H1 (cell line): ENCODE results near the gene BLOC1S3. TPM values are rescaled to one million over a fixed set of nuclear protein-coding genes. Genes with fewer than 3 reads are reported as not detected.

Experiments
- CTCF ChIA-PET: fragments of 300-600 bp; sonication (Branson Sonifier 250); formaldehyde crosslinking; loops from one replicate; lab custom pipeline; 2021; ENCODE audit not compliant: partially characterized antibody; lab: Charles Lee
- POLR2A ChIA-PET: fragments of 300-600 bp; sonication (Branson Sonifier 250); formaldehyde crosslinking; loops from one replicate; lab custom pipeline; 2021; ENCODE audit warnings: inconsistent platforms; ENCODE audit not compliant: partially characterized antibody; lab: Charles Lee
- DNase-seq, 2 experiments: peaks; one replicate each; pipeline versions ENCODE4 v3.0.0 to v3.0.0-alpha.2; 2010 to 2022; ENCODE audit warnings: low spot score in 2 of 2, low read depth in 1 of 2, mixed read lengths in 1 of 2
- FAIRE-seq: peaks from 2 replicates; lab custom pipeline; 2011; peaks lifted over from hg19 to GRCh38; lab: Jason Lieb, UNC
- H2AFZ ChIP-seq: 2 replicates; pipeline ENCODE4 v1.8.1; 2012; ENCODE audit warnings: low read length, inconsistent platforms
- H2AK5ac ChIP-seq: 2 replicates; pipeline ENCODE4 v1.6.1; 2013; ENCODE audit warnings: low read depth, low read length
- H2BK120ac ChIP-seq: replicated peaks from 2 replicates; pipeline ENCODE3; 2013; ENCODE audit warnings: low read depth, low read length, inconsistent platforms
- H2BK12ac ChIP-seq: 2 replicates; pipeline ENCODE4 v1.6.1; 2013; ENCODE audit warnings: low read depth, low read length
- H2BK15ac ChIP-seq: 2 replicates; pipeline ENCODE4 v1.6.1; 2013; ENCODE audit warnings: low read length
- H2BK20ac ChIP-seq: 2 replicates; pipeline ENCODE4 v1.6.1; 2013; ENCODE audit warnings: low read length
- H2BK5ac ChIP-seq: 2 replicates; pipeline ENCODE4 v1.6.1; 2013; ENCODE audit warnings: low read depth, low read length
- H3K14ac ChIP-seq: 2 replicates; pipeline ENCODE4 v1.6.1; 2013; ENCODE audit warnings: inconsistent platforms; ENCODE audit not compliant: insufficient read length
- H3K18ac ChIP-seq: 2 replicates; pipeline ENCODE4 v1.6.1; 2013; ENCODE audit warnings: low read length; ENCODE audit errors: extremely low read depth
- H3K23ac ChIP-seq: 2 replicates; pipeline ENCODE4 v1.6.1; 2013; ENCODE audit warnings: inconsistent platforms; ENCODE audit not compliant: insufficient read length
- H3K23me2 ChIP-seq: 2 replicates; pipeline ENCODE4 v1.6.1; 2013; ENCODE audit warnings: low read depth, low read length
- H3K27ac ChIP-seq: 2 replicates; pipeline ENCODE4 v1.6.1; 2011; ENCODE audit warnings: low read depth, low read length, inconsistent platforms
- H3K27me3 ChIP-seq, 4 experiments: replicated peaks in 1 of 4; 1 replicate in 1 of 4; 2 replicates in 3 of 4; pipeline versions ENCODE4 v1.6.1 to v1.8.1; 2011 to 2013; ENCODE audit warnings: low read length in 3 of 4, mild to moderate bottlenecking in 3 of 4, inconsistent platforms in 2 of 4, mixed read lengths in 2 of 4, moderate library complexity in 1 of 4; ENCODE audit not compliant: control insufficient read depth in 3 of 4, insufficient read depth in 3 of 4; ENCODE audit errors: extremely low read depth in 1 of 4
- H3K36me3 ChIP-seq, 4 experiments: 2 replicates each; pipeline versions ENCODE4 v1.6.1 to v1.8.1; 2011 to 2013; ENCODE audit warnings: mild to moderate bottlenecking in 4 of 4, low read length in 3 of 4, moderate library complexity in 2 of 4, control low read depth in 1 of 4, inconsistent platforms in 1 of 4; ENCODE audit not compliant: insufficient read depth in 4 of 4, control insufficient read depth in 2 of 4
- H3K4ac ChIP-seq: replicated peaks from 2 replicates; pipeline ENCODE3; 2013; ENCODE audit warnings: low read length, low read depth, mixed read lengths, inconsistent platforms; ENCODE audit not compliant: insufficient read length
- H3K4me1 ChIP-seq, 4 experiments: replicated peaks in 1 of 4; 1 replicate in 1 of 4; 2 replicates in 3 of 4; pipeline versions ENCODE4 v1.6.1 to v1.8.1; 2011 to 2013; ENCODE audit warnings: low read length in 3 of 4, inconsistent platforms in 2 of 4, mixed read lengths in 1 of 4; ENCODE audit not compliant: insufficient read depth in 4 of 4, control insufficient read depth in 3 of 4
- H3K4me2 ChIP-seq, 2 experiments: 2 replicates each; pipeline versions ENCODE4 v1.6.1 to v1.8.1; 2011 to 2013; ENCODE audit warnings: low read depth in 2 of 2, low read length in 2 of 2, control low read depth in 1 of 2, inconsistent platforms in 1 of 2, mild to moderate bottlenecking in 1 of 2; ENCODE audit not compliant: insufficient read depth in 1 of 2
- H3K4me3 ChIP-seq, 4 experiments: fragments of 200-600, 300-600 bp in 1 of 4; sonication (generic), shearing (Covaris generic), sonication (Bioruptor Twin) in 1 of 4; 2 replicates each; pipeline versions ENCODE4 v1.5.1 to v1.8.1; 2011 to 2016; ENCODE audit warnings: low read length in 4 of 4, low read depth in 3 of 4, control low read depth in 2 of 4, inconsistent platforms in 2 of 4, mild to moderate bottlenecking in 2 of 4, mixed read lengths in 1 of 4, moderate library complexity in 1 of 4; ENCODE audit not compliant: insufficient read depth in 2 of 4; ENCODE audit errors: extremely low read depth in 1 of 4
- H3K56ac ChIP-seq: replicated peaks from 2 replicates; pipeline ENCODE3; 2013; ENCODE audit warnings: low read depth, mild to moderate bottlenecking, mixed read lengths, low read length, inconsistent platforms; ENCODE audit not compliant: insufficient read length
- H3K79me1 ChIP-seq: 2 replicates; pipeline ENCODE4 v1.6.1; 2013; ENCODE audit warnings: low read depth, low read length, control low read depth
- H3K79me2 ChIP-seq, 2 experiments: 2 replicates each; pipeline versions ENCODE4 v1.6.1 to v1.8.1; 2012 to 2013; ENCODE audit warnings: low read length in 2 of 2, mild to moderate bottlenecking in 2 of 2, inconsistent platforms in 1 of 2; ENCODE audit not compliant: insufficient read depth in 2 of 2, control insufficient read depth in 1 of 2
- H3K9ac ChIP-seq, 4 experiments: replicated peaks in 1 of 4; 1 replicate in 1 of 4; 2 replicates in 3 of 4; pipeline versions ENCODE4 v1.6.1 to v1.8.1; 2011 to 2013; ENCODE audit warnings: low read depth in 3 of 4, low read length in 3 of 4, control low read depth in 2 of 4, mild to moderate bottlenecking in 2 of 4, moderate library complexity in 2 of 4, inconsistent platforms in 1 of 4; ENCODE audit errors: extremely low read depth in 1 of 4
- H3K9me3 ChIP-seq, 2 experiments: 2 replicates each; pipeline versions ENCODE4 v1.6.1 to v1.8.1; 2012 to 2013; ENCODE audit warnings: mild to moderate bottlenecking in 2 of 2, moderate library complexity in 2 of 2, control low read depth in 1 of 2, inconsistent platforms in 1 of 2, low read depth in 1 of 2, low read length in 1 of 2, mixed read lengths in 1 of 2; ENCODE audit not compliant: insufficient read depth in 2 of 2
- H4K20me1 ChIP-seq, 2 experiments: replicated peaks in 1 of 2; 2 replicates each; pipeline versions ENCODE3 to v1.8.1; 2011 to 2013; ENCODE audit warnings: inconsistent platforms in 2 of 2, low read length in 2 of 2, mild to moderate bottlenecking in 1 of 2; ENCODE audit not compliant: insufficient read depth in 2 of 2, control insufficient read depth in 1 of 2
- H4K5ac ChIP-seq: 2 replicates; pipeline ENCODE4 v1.6.1; 2013; ENCODE audit warnings: low read length, low read depth, mixed read lengths, inconsistent platforms; ENCODE audit not compliant: insufficient read length
- H4K8ac ChIP-seq: 2 replicates; pipeline ENCODE4 v1.8.0; 2013; ENCODE audit warnings: mild to moderate bottlenecking, moderate library complexity, low read length, inconsistent platforms; ENCODE audit not compliant: insufficient read depth; ENCODE audit errors: extremely low read depth
- H4K91ac ChIP-seq: replicated peaks from 2 replicates; pipeline ENCODE3; 2013; ENCODE audit warnings: low read length, mixed read lengths, inconsistent platforms; ENCODE audit not compliant: insufficient read length
- CBX5 ChIP-seq: fragments of 300-800, 300-1000 bp; sonication (generic); IDR thresholded peaks from 2 replicates; pipeline ENCODE4 v1.7.1; 2016; ENCODE audit warnings: antibody characterized with exemption, low read length, low read depth
- E2F6 ChIP-seq: IDR thresholded peaks from 2 replicates; pipeline ENCODE4 v1.6.1; 2012; ENCODE audit warnings: inconsistent platforms
- MAFK ChIP-seq: IDR thresholded peaks from 2 replicates; pipeline ENCODE4 v1.6.1; 2012; ENCODE audit warnings: low read depth, mild to moderate bottlenecking, improper control_type of control experiment, low read length
- NRF1 ChIP-seq: IDR thresholded peaks from 2 replicates; pipeline ENCODE4 v1.6.1; 2011; ENCODE audit warnings: mild to moderate bottlenecking, low read depth, low read length, improper control_type of control experiment
- POLR2A ChIP-seq, 2 experiments: IDR thresholded peaks; 1 replicate in 1 of 2; 2 replicates in 1 of 2; pipeline ENCODE4 v1.6.1; 2011; ENCODE audit warnings: low read depth in 2 of 2, low read length in 2 of 2, mild to moderate bottlenecking in 2 of 2; ENCODE audit errors: control extremely low read depth in 1 of 2
- RNF2 ChIP-seq: fragments of 200-900, 300-1000 bp; sonication (generic); IDR thresholded peaks from 2 replicates; pipeline ENCODE4 v1.7.1; 2016; ENCODE audit warnings: borderline replicate concordance, low read depth, mild to moderate bottlenecking, antibody characterized with exemption, low read length; ENCODE audit not compliant: poor library complexity, severe bottlenecking; ENCODE audit errors: missing control alignments
- SP4 ChIP-seq: IDR thresholded peaks from 2 replicates; pipeline ENCODE4 v1.6.1; 2012; ENCODE audit warnings: low read length, inconsistent platforms
- TAF7 ChIP-seq: optimal IDR thresholded peaks from 2 replicates; pipeline ENCODE3; 2011; ENCODE audit warnings: low read depth, mild to moderate bottlenecking, inconsistent platforms, low read length, moderate library complexity, borderline replicate concordance
- USF2 ChIP-seq: IDR thresholded peaks from 2 replicates; pipeline ENCODE4 v1.6.1; 2011; ENCODE audit warnings: low read length, improper control_type of control experiment
- WGBS, 2 experiments: shearing (Covaris generic) in 1 of 2; methylation state at CpG; one replicate each; pipeline versions ENCODE4 v1.1.6 to v1.1.7; 2013 to 2015; ENCODE audit warnings: low lambda C conversion rate in 2 of 2, mixed read lengths in 2 of 2, inconsistent platforms in 1 of 2, low coverage in 1 of 2, missing lambda C conversion rate in 1 of 2; ENCODE audit not compliant: insufficient replicate concordance in 2 of 2, insufficient coverage in 1 of 2, insufficient read length in 1 of 2; ENCODE audit errors: extremely low coverage in 1 of 2, missing lambda C conversion rate in 1 of 2; 5-methylcytosine and 5-hydroxymethylcytosine counted together
- polyA plus RNA-seq, 7 experiments: library from polyadenylated mRNA; depleted of rRNA in 3 of 7; stranded (reverse) in 5 of 7; unstranded in 2 of 7; fragments of >200 nt in 5 of 7; fragments of 200-250 nt in 2 of 7; gene quantifications; 1 replicate in 5 of 7; 2 replicates in 1 of 7; 4 replicates in 1 of 7; pipeline versions ENCODE4 v1.2.1 to v1.2.3, GENCODE V29; 2011 to 2013; ENCODE audit warnings: missing spikeins in 2 of 7, mixed read lengths in 2 of 7
- total RNA-seq: library from RNA; stranded (reverse); fragmentation: NEBNext Ultra II Directional; extraction: Animal tissue kit (Norgen Biotek cat#: 25700); gene quantifications from 2 replicates; pipeline ENCODE4 v1.2.1, GENCODE V29; 2021

The BLOC1S3 gene
- total and polyA plus RNA-seq, 2 of the 8 experiments (the other 6 are each of a cell fraction or from before 2014, with no cell fraction given): 6.0 to 6.1 TPM

- no peak overlapping the region for H3K27ac ChIP-seq
- no peak overlapping the region for H2BK15ac ChIP-seq
- no peak overlapping the region for H2BK20ac ChIP-seq
- ChIA-PET CTCF (interaction anchor here (0.9 to 5.6 kb wide), 6 partner anchors 11 to 77 kb away, joined by 3 to 44 read pairs (median 4); partner anchors contain the start of genes BLOC1S3 and TRAPPC6A), POLR2A (interaction anchor here (0.8 to 1.0 kb wide), 2 partner anchors 31 to 50 kb away, joined by 3 read pairs; partner anchors contain the start of gene PPP1R37)
- H3K4me2 ChIP-seq: no peak overlapping the region
- H3K36me3 ChIP-seq: peaks cover 2 to 17% (median 7%) of the 10 kb centered on the region in 4 experiments; a peak in 5 of 8 replicates
- no peak overlapping the region for H4K8ac ChIP-seq
- no peak overlapping the region for H3K56ac ChIP-seq
- no peak overlapping the region for H3K4ac ChIP-seq
- TF ChIP-seq USF2 (no peak), MAFK (no peak), E2F6 (no peak), CBX5 (no peak), NRF1 (no peak), SP4 (no peak), TAF7 (no peak), POLR2A (IDR thresholded peaks at IDR 0.05; ENCODE audit: control extremely low read depth in 1 of 2, low read depth in 2 of 2, low read length in 2 of 2) (no peak), RNF2 (no peak)
- H4K20me1 ChIP-seq: peaks cover 3 to 11% of the 10 kb centered on the region in 2 experiments
- FAIRE-seq (no peak), DNase-seq (no peak)
- no peak overlapping the region for H2AK5ac ChIP-seq
- no peaks in the 10 kb centered on the region for H3K9me3 ChIP-seq
- no peaks in the 10 kb centered on the region for H3K27me3 ChIP-seq
- no peak overlapping the region for H2BK12ac ChIP-seq
- H3K9ac ChIP-seq: no peak overlapping the region
- no peak overlapping the region for H2AFZ ChIP-seq
- H3K4me1 ChIP-seq: peaks cover 0 to 8% (median 5%) of the 10 kb centered on the region in 4 experiments; a peak in 5 of 7 replicates
- H2BK120ac ChIP-seq: no peak overlapping the region
- H3K4me3 ChIP-seq: no peak overlapping the region
- H3K23ac ChIP-seq: no peak overlapping the region
- H3K23me2 ChIP-seq: no peaks in the 10 kb centered on the region
- 96% methylated on average over 28 of the region's 33 CpGs; no CpG with 5 or more reads in 1 of the 2 experiments for WGBS, 2 experiments
- no peak overlapping the region for H3K14ac ChIP-seq
- H3K18ac ChIP-seq: no peak overlapping the region
- H4K5ac ChIP-seq: no peak overlapping the region
- peaks cover 0 to under 1% of the 10 kb centered on the region in 2 experiments; a peak in 1 of 4 replicates for H3K79me2 ChIP-seq
- peaks cover 12% of the 10 kb centered on the region for H3K79me1 ChIP-seq
- 0 out of 2 replicates have a peak overlapping the region, but pooled peaks have one; percentile 66 for H2BK5ac ChIP-seq
- H4K91ac ChIP-seq: no peak overlapping the region
Measured at GRCh38 chr19:45142016-45142725, 36.4 kb upstream of the BLOC1S3 start.
